Stimulated activated CD8-positive, alpha-beta memory T cell treated with anti-CD3 and anti-CD28 coated beads, Interleukin-12 subunit alpha, Interleukin-12 subunit beta, amount 100 ng/mL, for 1 hour (primary cell): Measurements from ENCODE around the gene SERPINE2.
A peak's percentile ranks its signal among the peaks of the same experiment; 100 is the strongest.

ENCODE experiments used
- DNase-seq: peaks from one replicate; pipeline ENCODE4 v3.0.0-alpha.2; 2020; ENCODE audit warnings: low read depth

Gene SERPINE2

DNA sequence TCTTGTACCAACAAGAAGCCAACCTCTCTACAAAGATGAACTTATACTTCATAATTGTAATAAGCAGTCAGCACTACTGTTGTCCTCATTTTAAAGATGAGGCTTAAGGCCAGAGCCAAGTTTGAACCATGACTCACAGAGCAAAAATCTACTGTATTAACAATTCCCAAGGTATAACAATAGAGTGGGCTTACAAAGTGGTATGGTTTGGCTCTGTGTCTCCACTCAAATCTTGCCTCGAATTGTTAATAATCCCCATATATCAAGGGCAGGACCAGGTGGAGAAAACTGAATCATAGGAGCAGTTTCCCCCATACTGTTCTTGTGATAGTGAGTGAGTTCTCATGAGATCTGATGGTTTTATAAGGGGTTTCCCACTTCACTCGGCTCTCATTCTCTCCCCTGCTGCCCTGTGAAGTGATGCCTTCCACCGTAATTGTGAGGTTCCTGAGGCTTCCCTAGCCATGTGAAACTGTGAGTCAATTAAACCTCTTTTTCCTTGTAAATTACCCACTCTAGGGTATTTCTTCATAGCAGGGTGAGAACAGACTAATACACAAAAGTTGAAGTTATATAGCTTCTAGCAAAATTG is 62.4 kb downstream of the SERPINE2 start:
- no peak for DNase-seq

DNA sequence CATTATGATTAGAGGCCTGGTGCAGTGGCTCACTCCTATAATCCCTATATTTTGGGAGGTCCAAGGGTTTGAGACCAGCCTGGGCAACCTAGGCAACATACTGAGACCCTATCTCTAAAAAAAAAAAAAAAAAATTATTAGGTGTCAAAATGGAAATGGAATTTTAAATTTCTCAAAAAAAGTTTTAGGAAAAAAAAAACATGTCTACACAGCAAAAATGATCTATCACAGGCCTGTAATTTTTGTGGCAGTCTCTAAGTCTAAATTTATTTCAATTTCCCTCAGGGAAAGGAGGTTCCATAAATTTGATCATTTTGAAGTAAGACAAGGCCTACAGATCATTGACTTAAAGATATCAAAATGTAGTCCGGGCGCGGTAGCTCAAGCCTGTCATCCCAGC is 65.5 kb downstream of the SERPINE2 start:
- DNase-seq: no peak

DNA sequence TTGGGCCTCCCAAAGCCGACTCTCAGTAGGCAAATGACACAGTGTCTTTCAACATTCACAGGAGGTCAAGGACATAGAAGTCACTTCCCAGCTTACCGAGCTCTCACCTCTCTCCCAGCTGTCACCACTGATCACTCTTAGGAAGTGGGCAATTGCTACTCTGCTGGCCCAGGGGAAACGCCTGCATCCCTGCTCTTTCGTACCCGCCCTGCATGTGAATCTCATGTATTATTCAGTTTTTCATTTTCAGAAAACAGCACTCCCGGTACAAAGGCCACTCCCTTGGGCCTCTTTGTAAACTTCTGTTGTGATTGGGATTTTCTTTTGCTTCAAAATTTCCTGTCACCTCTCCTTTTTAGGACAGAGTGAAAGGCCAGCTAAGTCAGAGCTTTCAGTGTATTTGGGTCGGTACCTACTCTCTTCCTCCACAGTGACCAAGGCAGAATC is 66.4 kb downstream of the SERPINE2 start:
- no peak for DNase-seq

DNA sequence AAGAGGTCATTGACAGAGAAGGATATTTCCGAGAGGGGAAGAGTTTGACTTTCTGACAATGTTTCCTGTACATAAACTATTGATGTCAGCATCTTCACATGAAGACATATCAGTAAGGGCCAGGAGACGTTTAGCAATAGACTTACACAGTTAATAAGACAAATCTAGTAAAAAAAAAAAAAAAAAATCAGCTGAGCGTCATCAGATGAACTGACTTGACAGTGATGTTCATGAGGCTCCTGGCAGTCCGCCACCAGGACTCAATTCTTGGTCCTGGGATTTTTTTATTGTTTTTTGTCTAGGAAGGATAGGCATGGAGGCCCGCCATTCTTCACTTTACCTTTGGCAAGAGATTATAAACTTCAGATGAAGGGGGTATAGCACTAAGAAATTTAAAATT is 67.4 kb downstream of the SERPINE2 start:
- no peak for DNase-seq

DNA sequence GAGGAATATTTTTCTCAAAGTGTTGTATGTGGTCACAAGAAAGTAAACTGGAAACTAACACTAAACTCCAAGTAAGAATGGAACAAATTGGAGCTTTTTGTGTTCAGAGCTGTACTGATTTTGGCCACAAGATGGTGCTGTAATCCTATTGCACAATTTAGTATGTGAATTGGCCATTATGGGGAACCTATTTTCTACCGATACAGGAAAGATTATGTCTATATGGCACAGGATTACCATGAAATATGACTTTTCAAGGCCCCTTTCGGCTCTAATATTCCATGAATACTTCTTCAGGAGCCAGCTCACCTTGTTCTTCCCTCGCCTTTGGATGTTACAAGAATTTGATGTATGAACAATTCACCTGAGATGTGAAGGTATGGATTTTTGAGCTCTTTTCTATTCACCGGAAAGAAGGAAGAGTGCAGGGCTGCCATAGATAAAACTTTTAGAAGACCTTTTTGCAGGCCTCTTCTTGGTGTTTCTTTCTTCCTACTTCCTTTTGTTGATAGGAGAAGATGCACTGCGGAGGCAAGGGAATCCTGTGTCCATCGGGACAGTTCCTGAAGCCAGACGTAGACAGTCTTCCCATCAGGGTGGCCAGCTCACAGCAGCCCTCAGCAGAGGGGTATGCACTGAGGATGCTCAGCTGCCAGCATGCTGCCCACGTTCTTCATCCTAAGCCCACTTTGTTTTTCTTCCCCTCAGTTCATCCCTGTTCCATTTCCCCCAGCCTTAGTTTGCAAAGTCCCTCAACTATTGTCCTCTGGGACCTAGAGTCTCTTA is 68.5 kb downstream of the SERPINE2 start:
- DNase-seq: peak; percentile 43

DNA sequence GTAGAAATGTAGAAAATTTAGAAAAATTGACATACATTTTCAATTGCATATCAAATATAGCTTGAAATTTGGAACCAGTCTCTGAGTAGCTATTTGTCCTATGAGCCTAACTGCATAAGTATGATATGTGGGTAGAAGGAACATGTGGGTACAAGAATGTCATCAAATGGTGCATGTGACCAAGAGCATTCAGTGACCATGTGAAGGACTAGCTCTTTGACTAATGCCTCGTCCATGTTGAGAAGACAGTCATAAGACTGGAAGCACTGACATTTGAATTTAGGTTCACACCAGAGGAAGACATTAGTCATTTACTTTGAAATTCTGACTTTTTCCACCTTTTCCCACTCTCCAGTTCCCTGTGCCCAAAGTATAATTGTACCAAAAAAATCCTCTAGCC is 69.2 kb downstream of the SERPINE2 start:
- DNase-seq: no peak

DNA sequence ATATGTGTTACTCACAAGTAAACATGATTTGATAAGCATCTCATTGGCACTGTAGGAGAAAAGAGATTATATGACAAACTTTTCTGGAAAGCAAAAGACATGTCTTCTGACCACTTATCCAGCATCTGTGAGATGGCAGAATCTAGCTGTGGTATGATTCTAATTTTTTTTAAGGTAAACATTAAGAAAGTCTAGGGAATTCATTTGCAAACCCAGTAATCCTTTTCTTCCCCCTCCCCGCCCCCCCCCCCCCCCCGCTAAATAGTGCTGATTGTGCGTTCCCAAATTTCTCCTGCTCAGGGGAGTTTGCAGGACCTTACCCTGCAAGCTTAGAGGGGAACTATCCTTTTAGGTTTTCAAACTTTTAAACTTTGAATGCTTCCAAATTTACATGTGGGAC is 69.8 kb downstream of the SERPINE2 start:
- DNase-seq: no peak

DNA sequence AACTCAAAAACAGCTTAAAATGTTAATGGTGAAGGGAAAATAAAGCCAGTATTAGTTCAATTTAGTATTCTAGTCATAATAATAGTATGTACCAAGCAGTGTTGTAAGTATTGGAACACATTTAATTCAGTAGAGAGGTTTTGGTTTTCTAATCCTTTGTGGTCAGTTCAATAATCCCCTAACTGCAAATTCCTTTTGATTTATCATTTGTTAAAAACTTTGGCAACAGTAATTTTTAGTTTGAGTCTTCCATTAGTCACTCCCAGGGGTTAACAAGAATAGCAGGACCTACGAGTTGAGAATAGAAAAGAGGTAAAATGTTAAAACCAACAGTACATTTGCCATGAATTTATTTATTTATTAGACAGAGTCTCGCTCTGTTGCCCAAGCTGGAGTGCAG is 71.1 kb downstream of the SERPINE2 start:
- no peak for DNase-seq

DNA sequence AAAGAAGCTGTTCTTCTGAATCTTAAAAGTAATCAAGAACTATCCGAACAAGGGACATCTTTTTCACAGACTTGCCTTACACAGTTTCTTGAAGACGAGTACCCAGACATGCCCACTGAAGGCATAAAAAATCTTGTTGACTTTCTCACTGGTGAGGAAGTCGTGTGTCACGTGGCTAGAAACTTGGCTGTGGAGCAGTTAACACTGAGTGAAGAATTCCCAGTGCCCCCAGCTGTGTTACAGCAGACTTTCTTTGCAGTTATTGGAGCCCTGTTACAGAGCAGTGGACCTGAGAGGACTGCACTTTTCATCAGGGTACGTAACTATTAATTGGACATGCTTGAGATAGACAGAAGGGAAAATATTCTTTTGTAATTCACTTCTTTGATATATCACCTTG is 79.4 kb downstream of the SERPINE2 start:
- DNase-seq: no peak

DNA sequence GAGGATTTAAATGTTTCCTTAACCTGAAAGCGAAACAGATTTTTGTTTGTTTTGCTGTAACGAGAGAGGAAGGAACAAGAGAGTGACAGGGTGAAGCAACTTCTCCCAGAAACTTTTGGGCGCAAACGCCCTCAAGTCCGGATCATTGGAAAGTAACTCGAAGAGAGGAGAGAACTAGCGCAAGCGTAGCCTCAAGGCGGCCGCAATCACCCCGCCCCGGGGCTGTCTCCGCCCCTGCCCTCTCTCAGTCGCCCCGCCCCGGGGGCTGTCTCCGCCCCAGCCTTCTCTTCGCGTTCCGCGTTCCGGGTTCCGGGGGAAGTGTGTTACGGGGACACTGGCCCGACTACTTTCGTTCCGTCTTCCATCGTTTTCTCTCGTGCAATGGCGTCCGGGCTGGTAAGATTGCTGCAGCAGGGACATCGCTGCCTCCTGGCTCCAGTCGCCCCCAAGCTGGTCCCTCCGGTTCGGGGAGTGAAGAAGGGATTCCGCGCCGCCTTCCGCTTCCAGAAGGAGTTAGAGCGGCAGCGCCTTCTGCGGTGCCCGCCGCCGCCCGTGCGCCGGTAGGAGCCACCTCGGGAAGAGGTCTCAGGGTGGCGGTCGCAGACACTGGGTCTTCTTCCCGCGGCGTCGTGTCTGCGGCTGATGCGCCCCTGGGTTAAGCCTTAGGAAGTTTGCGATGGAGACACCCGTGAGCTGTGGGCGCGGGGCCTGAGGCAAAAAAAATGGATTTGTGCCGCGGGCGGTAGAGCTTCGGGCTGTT is 81.8 kb downstream of the SERPINE2 start, which contains the start of gene MRPL44:
Gene MRPL44, plus strand, starts transcription at position 372 of the 760 bp plus-strand sequence. Its CDS starts 10 bp downstream, at position 382.
- DNase-seq: peak; percentile 98

DNA sequence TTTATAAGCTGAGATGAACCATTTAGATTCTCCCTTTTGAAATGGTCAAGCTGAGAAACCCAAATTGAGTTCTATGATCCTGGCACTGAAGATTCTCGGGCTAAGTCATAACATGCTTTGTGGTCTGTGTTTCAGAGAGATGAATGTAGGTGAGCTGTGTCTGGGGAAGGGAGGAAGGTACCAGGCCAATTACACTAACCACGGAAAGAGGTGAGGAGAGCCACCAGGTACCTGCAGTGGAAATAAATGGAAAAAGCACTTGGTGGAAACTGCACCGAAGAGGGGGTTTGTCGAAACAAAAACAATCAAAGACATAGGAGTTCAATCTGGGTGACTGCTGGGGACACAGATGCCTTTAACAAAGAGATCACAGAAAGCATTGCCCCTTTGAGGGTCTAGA is 82.8 kb downstream of the SERPINE2 start:
- no peak for DNase-seq

DNA sequence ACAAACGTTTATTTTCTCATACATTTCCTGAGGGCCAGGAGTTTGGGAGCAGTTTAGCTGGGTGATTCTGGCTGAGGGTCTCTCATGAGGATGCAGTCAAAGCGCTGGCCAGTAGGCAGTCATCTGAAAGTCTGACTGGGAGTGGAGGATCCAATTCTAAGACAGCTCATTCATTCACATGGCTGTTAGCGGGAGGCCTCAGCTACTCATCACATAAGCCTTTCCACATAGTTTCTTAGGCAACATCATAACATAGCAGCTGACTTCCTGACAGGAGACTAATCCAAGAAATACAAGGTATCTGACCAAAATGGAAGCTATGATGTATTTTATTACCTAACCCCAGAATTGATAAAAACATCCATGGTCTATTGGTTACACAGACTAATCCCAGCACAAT is 84.7 kb downstream of the SERPINE2 start:
- DNase-seq: no peak

DNA sequence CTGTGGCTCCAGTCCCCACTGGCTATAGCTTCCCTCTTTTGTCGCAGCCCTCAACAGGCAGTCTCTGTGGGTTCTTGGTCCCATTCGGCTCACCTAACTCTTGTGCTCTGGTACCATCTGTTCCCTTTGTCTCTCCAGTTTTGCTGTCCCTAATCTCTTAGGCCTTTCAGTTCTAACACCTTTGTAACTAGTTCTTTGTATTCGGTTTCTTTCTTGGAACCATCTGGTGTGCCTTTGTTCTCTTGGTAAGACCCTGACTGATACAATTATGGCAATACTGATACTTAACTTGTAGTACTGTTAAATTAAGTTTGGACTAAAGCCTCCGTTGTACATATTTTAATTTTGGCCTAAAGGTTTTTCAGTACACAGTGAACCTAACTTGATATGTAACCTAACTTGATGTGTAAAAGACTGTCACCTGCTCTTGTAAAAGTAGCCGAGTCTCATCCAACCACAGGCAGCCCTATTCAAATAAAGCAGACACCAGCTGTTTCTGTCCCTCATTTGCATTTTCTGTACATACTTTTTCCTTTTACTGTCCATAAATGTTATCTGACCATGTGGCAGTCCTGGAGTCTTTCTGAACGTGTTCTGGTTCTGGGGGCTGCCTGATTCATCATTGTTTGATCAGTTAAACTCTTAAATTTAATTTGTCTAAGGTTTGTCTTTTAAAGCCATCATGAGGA is 86.7 kb downstream of the SERPINE2 start:
- no peak for DNase-seq

DNA sequence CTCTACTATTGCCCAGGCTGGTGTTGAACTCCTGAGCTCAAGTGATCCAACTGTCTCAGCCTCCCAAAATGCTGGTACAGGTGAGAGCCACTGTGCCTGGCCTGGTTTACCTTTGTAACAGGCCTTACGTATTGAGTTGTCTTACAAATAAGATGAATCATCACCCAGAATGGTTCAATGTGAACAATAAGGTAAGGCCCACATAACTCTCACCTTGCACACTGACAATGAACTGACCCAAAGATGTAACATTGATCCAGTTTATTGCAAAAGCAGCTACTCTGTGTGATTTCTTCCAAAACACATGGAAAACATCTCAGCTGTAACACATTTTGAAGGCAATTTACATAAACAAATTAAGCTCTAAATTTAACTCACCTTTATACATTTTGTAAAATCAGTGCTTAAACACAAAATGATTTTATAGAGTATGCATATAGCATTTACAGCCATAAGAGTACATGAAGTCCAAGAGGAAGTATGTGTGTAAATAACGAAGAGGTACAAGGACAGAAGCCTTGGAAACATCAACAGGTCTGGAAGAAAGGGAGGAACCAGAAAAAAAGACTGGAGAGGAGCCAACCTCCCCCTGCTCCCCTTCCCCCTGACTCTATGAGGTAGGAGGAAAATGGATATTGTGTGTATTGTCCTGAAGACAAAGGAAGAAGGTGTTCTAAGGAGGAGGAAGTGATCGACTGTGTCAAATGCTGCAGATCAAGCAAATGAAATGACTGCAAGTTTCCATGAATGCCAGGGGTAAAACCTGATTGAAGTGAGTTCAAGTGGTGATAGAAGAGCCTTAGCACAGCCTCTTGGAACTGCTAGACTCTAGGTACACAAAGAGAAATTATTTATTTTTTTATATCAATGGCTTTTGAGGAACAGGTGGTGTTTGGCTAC is 88.4 kb downstream of the SERPINE2 start:
- no peak for DNase-seq

DNA sequence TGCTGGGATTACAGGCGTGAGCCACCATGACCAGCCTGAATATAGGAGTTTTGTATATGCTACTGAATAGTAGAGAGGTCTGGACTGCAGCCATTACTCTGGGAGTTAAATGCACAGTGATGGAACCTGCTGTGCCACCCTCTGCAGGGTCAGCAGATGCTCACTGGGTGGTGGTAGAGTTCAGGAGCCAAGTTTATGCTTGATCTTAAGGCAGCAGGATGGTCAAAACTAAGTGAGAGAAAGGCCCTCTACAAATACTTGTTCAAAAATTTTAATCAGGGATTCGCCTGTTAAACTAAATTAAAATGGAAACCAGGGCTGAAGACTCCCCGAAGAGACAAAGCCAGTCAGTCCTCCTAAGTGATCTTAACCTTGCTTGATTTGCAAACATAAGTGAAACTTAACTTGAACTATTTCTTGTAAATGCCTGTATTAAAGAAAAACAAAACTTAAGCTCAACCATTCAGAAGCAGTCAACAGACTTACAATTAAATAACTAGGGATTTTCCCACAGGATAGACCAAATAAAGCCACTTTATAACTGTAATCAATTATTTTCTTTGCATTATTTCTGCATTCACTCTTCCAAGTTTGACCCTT is 89.7 kb downstream of the SERPINE2 start:
- no peak for DNase-seq

DNA sequence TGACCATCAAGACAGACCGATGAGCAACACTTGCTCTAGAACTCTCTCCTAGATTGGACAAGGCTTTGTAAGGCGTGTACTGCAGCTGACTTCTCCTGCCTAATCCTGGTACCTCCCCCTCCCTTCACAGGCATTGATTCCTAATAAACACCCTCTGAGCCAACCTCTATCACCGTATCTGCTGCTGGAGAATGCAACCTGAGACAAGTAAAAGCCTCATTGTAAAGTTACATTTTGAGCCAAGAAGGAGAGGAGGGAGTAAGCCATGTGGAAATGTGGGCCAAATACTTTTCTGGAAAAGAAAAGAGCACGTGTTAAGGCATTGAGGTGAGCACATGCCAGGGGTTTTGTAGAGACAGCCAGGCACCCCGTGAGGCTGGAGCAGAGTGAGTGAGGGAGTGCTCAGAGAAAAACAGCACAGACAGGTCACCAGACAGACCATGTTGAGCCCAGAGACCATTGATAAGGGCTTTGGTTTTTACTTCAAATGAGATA is 91.3 kb downstream of the SERPINE2 start:
- DNase-seq: no peak

DNA sequence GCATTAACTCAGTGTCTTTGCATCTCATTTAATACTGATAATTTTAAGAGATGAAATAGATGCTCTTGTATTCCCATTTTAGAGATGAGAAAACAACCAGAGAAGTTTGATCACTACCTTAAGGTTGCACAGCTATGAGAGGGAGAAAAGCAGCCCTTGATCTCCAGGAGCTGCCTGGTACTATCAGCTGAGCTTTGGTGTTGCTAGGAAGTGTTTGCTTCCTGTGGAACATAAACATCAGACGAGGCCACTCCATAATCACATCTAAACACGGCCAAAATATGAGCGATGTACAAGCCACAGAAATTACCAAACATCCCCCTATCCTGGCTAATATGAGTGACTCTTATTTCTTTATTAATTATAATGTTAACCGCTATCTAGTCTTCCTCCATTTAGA is 93.3 kb downstream of the SERPINE2 start:
- no peak for DNase-seq

DNA sequence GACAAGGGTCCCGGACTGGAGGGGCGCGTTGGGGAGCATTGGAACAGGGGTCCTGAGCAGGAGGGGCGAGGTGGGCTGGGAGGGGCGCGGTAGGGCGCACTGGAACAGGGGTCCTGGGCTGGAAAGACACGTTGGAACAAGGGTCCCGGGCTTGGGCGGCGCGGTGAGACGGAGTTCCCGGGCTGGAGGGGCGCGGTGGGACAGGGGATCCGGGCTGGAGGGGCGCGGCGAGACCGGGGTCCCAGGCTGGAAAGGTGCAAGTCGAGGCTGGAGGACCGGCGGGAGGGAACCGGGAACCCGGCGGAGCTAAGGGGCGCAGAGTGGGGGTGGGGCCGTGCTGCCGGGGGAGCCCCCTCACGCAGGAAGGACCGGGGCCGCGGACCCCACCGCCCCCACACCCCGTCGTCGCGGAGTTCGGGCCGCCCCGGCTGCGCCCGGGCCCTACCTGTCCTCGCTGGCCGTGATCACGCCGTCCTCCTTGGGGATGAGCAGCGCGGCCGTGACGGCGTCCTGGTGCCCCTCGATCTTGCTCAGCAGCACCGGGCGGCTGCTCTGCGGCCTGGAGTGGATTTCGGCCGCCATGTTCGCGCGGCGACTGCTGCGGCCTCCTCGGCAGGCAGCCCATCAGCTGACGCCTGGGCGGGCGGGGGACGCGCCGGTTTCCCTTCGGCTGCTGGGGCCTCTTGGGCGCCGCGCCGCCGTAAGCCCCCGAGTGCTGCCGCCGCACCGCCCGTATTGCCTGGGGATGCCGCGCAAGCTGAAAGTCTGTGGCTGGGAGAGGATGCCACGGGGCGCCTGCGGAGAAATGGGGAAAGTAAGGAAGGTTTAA is 94.2 kb downstream of the SERPINE2 start, which contains the start of gene WDFY1:
Gene WDFY1, minus strand, starts transcription at position 633 of the 829 bp plus-strand sequence. Its CDS starts 51 bp downstream, at position 582.
- DNase-seq: peak; percentile 51

DNA sequence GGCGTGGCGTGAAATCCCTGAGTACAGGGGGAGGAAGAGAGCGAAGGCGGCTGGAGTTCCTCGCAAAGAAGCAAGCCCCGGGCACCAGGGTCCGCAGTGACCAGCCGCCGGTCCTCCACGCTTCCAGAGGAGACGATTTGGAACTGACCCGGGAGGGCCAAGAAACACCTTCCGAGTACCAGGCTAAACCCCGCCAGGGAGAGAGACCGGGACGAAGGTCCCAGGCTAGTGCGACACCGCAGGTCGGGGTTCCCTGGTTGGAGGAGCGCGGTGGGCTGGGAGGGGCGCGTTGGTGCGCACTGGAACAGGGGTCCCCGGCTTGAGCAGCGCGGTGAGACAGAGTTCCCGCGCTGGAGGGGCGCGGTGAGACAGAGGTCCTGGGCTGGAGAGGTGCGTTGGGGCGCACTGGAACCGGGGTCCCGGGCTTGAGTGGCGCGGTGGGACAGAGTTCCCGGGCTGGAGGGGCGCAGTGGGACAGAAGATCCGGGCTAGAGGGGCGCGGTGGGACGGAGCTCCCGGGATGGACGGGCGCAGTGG is 94.9 kb downstream of the SERPINE2 start:
- DNase-seq: no peak
